ENCODE data around the gene ATXN1. TPM values are rescaled to one million over a fixed set of nuclear protein-coding genes. Genes with fewer than 3 reads are reported as not detected.

The ATXN1 gene
- total RNA-seq, 1 donor, result 48.5 TPM

- no peak overlapping the region for H2AFZ ChIP-seq (ENCODE audit: low read length)
- no peaks in the 10 kb centered on the region for H3K36me3 ChIP-seq (ENCODE audit: insufficient read depth, low read length)
- no peak overlapping the region for H3K27ac ChIP-seq (ENCODE audit: low read depth, low read length)
- H4K20me1 ChIP-seq (ENCODE audit: insufficient read depth, low read length), result peaks cover 4% of the 10 kb centered on the region
- no peaks in the 10 kb centered on the region for H3K27me3 ChIP-seq (ENCODE audit: insufficient read depth, low read length)
- TF ChIP-seq, protein P1, sequence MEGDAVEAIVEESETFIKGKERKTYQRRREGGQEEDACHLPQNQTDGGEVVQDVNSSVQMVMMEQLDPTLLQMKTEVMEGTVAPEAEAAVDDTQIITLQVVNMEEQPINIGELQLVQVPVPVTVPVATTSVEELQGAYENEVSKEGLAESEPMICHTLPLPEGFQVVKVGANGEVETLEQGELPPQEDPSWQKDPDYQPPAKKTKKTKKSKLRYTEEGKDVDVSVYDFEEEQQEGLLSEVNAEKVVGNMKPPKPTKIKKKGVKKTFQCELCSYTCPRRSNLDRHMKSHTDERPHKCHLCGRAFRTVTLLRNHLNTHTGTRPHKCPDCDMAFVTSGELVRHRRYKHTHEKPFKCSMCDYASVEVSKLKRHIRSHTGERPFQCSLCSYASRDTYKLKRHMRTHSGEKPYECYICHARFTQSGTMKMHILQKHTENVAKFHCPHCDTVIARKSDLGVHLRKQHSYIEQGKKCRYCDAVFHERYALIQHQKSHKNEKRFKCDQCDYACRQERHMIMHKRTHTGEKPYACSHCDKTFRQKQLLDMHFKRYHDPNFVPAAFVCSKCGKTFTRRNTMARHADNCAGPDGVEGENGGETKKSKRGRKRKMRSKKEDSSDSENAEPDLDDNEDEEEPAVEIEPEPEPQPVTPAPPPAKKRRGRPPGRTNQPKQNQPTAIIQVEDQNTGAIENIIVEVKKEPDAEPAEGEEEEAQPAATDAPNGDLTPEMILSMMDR (IDR thresholded peaks at IDR 0.05; ENCODE audit: extremely low read depth, low read depth, low read length), result no peak
- H3K79me2 ChIP-seq (ENCODE audit: insufficient read depth, low read length), result no peaks in the 10 kb centered on the region
- DNase-seq (ENCODE audit: insufficient read length, low spot score, missing footprints), result no peak
- no peak overlapping the region for H3K4me2 ChIP-seq (ENCODE audit: insufficient read depth, low read length)
- H3K4me1 ChIP-seq (ENCODE audit: insufficient read depth, low read length), result peaks cover 71% of the 10 kb centered on the region
- H3K4me3 ChIP-seq (ENCODE audit: insufficient read depth, low read length), result no peak overlapping the region
- no peaks in the 10 kb centered on the region for H3K9me3 ChIP-seq (ENCODE audit: low read depth, low read length)
These were observed 425.0 kb downstream of the ATXN1 start for GRCh38 chr6:16336056-16336818.

DNA sequence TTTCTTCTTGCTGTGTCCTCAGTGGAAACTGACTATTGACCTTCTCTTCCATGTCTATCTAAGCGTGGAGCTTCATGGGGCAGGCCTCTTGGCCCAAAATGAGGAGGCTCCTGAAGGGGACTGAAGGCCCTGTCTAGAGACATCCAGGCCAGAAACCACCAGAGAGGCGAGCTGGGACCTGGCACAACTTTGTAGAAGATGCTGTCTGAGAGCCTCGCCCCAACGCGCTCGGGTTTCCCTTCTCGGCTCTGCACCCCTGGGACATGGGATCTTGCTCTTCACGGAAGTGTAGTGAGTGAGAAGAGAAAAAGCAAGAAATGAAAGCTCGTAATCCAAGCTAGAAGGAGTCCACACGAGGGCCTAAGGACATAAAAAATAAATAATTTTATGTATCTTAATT, 426.1 kb downstream of the ATXN1 start:
- Histone ChIP-seq H3K79me2 (ENCODE audit: insufficient read depth, low read length) (no peaks in the 10 kb centered on the region), H3K4me2 (ENCODE audit: insufficient read depth, low read length) (peak overlapping the region; percentile 29), H3K4me1 (ENCODE audit: insufficient read depth, low read length) (peaks cover 71% of the 10 kb centered on the region), H3K27ac (ENCODE audit: low read depth, low read length) (peak overlapping the region; percentile 85), H4K20me1 (ENCODE audit: insufficient read depth, low read length) (peaks cover 4% of the 10 kb centered on the region), H2AFZ (ENCODE audit: low read length) (no peak overlapping the region), H3K4me3 (ENCODE audit: insufficient read depth, low read length) (peak overlapping the region; percentile 16), H3K9me3 (ENCODE audit: low read depth, low read length) (no peaks in the 10 kb centered on the region), H3K27me3 (ENCODE audit: insufficient read depth, low read length) (no peaks in the 10 kb centered on the region), H3K36me3 (ENCODE audit: insufficient read depth, low read length) (no peaks in the 10 kb centered on the region)
- no peak for DNase-seq (ENCODE audit: insufficient read length, low spot score, missing footprints)
- TF ChIP-seq, protein P1 (IDR thresholded peaks at IDR 0.05; ENCODE audit: extremely low read depth, low read depth, low read length), result no peak

DNA sequence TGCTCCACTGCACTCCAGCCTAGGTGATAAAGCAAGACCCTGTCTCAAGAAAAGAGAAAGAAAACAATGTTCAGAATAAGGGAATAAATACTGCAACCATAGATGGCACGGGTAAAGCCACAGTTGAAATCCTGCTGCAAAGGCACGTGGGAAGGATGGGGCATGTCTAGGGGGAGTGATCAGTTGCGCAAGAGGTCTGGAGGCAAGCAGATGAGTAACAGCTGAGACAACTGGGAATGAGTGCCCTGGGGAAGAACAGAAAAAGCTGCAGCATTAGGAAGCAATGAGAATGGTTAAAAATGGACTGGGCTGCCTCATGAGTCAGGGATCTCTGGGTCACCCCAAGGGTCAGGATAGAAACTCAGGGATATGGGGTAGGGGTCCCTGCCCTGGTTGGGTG, 426.6 kb downstream of the ATXN1 start:
- H3K4me1 ChIP-seq (ENCODE audit: insufficient read depth, low read length), result peaks cover 71% of the 10 kb centered on the region
- DNase-seq (ENCODE audit: insufficient read length, low spot score, missing footprints), result peak; percentile 93
- H3K27me3 ChIP-seq (ENCODE audit: insufficient read depth, low read length), result no peaks in the 10 kb centered on the region
- H3K79me2 ChIP-seq (ENCODE audit: insufficient read depth, low read length), result no peaks in the 10 kb centered on the region
- H3K9me3 ChIP-seq (ENCODE audit: low read depth, low read length), result no peaks in the 10 kb centered on the region
- peak overlapping the region; percentile 16 for H3K4me3 ChIP-seq (ENCODE audit: insufficient read depth, low read length)
- no peaks in the 10 kb centered on the region for H3K36me3 ChIP-seq (ENCODE audit: insufficient read depth, low read length)
- no peak overlapping the region for H2AFZ ChIP-seq (ENCODE audit: low read length)
- TF ChIP-seq, protein P1 (IDR thresholded peaks at IDR 0.05; ENCODE audit: extremely low read depth, low read depth, low read length), result no peak
- H3K4me2 ChIP-seq (ENCODE audit: insufficient read depth, low read length), result peak overlapping the region; percentile 29
- H4K20me1 ChIP-seq (ENCODE audit: insufficient read depth, low read length), result peaks cover 4% of the 10 kb centered on the region
- peak overlapping the region; percentile 85 for H3K27ac ChIP-seq (ENCODE audit: low read depth, low read length)

GRCh38 chr6:16333580-16333979, 427.7 kb downstream of the ATXN1 start:
- no peaks in the 10 kb centered on the region for H3K36me3 ChIP-seq (ENCODE audit: insufficient read depth, low read length)
- no peak overlapping the region for H3K4me3 ChIP-seq (ENCODE audit: insufficient read depth, low read length)
- peaks cover 4% of the 10 kb centered on the region for H4K20me1 ChIP-seq (ENCODE audit: insufficient read depth, low read length)
- DNase-seq (ENCODE audit: insufficient read length, low spot score, missing footprints), result no peak
- H2AFZ ChIP-seq (ENCODE audit: low read length), result no peak overlapping the region
- no peak overlapping the region for H3K4me2 ChIP-seq (ENCODE audit: insufficient read depth, low read length)
- no peaks in the 10 kb centered on the region for H3K79me2 ChIP-seq (ENCODE audit: insufficient read depth, low read length)
- peaks cover 63% of the 10 kb centered on the region for H3K4me1 ChIP-seq (ENCODE audit: insufficient read depth, low read length)
- H3K27me3 ChIP-seq (ENCODE audit: insufficient read depth, low read length), result no peaks in the 10 kb centered on the region
- H3K9me3 ChIP-seq (ENCODE audit: low read depth, low read length), result no peaks in the 10 kb centered on the region
- H3K27ac ChIP-seq (ENCODE audit: low read depth, low read length), result peak overlapping the region; percentile 85
- TF ChIP-seq, protein P1 (IDR thresholded peaks at IDR 0.05; ENCODE audit: extremely low read depth, low read depth, low read length), result no peak
